ENCODE results near the gene ANXA11.

ANXA11 gene

GRCh38 chr10:80144696-80145131, 60.6 kb downstream of the ANXA11 start:
- H3K4me2 ChIP-seq (ENCODE audit: insufficient read depth, low read length), result no peak overlapping the region
- H3K4me3 ChIP-seq (ENCODE audit: low read depth in 1 of 2, low read length in 2 of 2), result no peak overlapping the region
- H3K9me3 ChIP-seq (ENCODE audit: insufficient read depth, low read length, severe bottlenecking), result no peaks in the 10 kb centered on the region
- peaks cover 13% of the 10 kb centered on the region for H3K27me3 ChIP-seq (ENCODE audit: insufficient read depth, low read length, poor library complexity)
- DNase-seq (peak; percentile 13), ATAC-seq (ENCODE audit: insufficient read depth, low read depth) (peak; percentile 51)
- 0 out of 2 replicates have a peak, but pooled peaks cover under 1% of the 10 kb centered on the region for H3K36me3 ChIP-seq (ENCODE audit: insufficient read depth, low read length)
- H3K79me2 ChIP-seq (ENCODE audit: insufficient read depth, low read length), result no peaks in the 10 kb centered on the region
- H4K20me1 ChIP-seq (ENCODE audit: insufficient read depth, low read length), result peaks cover 7% of the 10 kb centered on the region
- H3K9ac ChIP-seq (ENCODE audit: low read depth, low read length), result no peak overlapping the region
- TF ChIP-seq EZH2 (IDR thresholded peaks at IDR 0.05; ENCODE audit: borderline replicate concordance, low read depth, low read length, severe bottlenecking), result no peak
- TF ChIP-seq CTCF (IDR thresholded peaks at IDR 0.05; ENCODE audit: borderline replicate concordance, extremely low read depth, low read length, poor library complexity, severe bottlenecking), result no peak
- no peak overlapping the region for H2AFZ ChIP-seq (ENCODE audit: low read depth, low read length)
- H3K4me1 ChIP-seq (ENCODE audit: insufficient read depth, low read length), result peaks cover 3% of the 10 kb centered on the region; the same call in 1 of the 2 replicates
- H3K27ac ChIP-seq (ENCODE audit: low read length), result no peak overlapping the region

GRCh38 chr10:80144067-80144695, 61.2 kb downstream of the ANXA11 start:
- DNase-seq (peak; percentile 12), ATAC-seq (ENCODE audit: insufficient read depth, low read depth) (peak; percentile 51)
- Histone ChIP-seq H3K9me3 (ENCODE audit: insufficient read depth, low read length, severe bottlenecking) (no peaks in the 10 kb centered on the region), H2AFZ (ENCODE audit: low read depth, low read length) (no peak overlapping the region), H4K20me1 (ENCODE audit: insufficient read depth, low read length) (peaks cover 7% of the 10 kb centered on the region), H3K4me3 (ENCODE audit: low read depth in 1 of 2, low read length in 2 of 2) (no peak overlapping the region), H3K36me3 (ENCODE audit: insufficient read depth, low read length) (no peaks in the 10 kb centered on the region), H3K4me1 (ENCODE audit: insufficient read depth, low read length) (peaks cover 3% of the 10 kb centered on the region; the same call in 1 of the 2 replicates), H3K27me3 (ENCODE audit: insufficient read depth, low read length, poor library complexity) (peaks cover 13% of the 10 kb centered on the region), H3K27ac (ENCODE audit: low read length) (no peak overlapping the region), H3K79me2 (ENCODE audit: insufficient read depth, low read length) (no peaks in the 10 kb centered on the region), H3K9ac (ENCODE audit: low read depth, low read length) (no peak overlapping the region), H3K4me2 (ENCODE audit: insufficient read depth, low read length) (no peak overlapping the region)
- TF ChIP-seq EZH2 (IDR thresholded peaks at IDR 0.05; ENCODE audit: borderline replicate concordance, low read depth, low read length, severe bottlenecking) (no peak), CTCF (IDR thresholded peaks at IDR 0.05; ENCODE audit: borderline replicate concordance, extremely low read depth, low read length, poor library complexity, severe bottlenecking) (no peak)

GRCh38 chr10:80141696-80142460, 63.5 kb downstream of the ANXA11 start:
- no peak overlapping the region for H3K27ac ChIP-seq (ENCODE audit: low read length)
- no peaks in the 10 kb centered on the region for H3K79me2 ChIP-seq (ENCODE audit: insufficient read depth, low read length)
- no peak for TF ChIP-seq CTCF (IDR thresholded peaks at IDR 0.05; ENCODE audit: borderline replicate concordance, extremely low read depth, low read length, poor library complexity, severe bottlenecking)
- no peak for TF ChIP-seq EZH2 (IDR thresholded peaks at IDR 0.05; ENCODE audit: borderline replicate concordance, low read depth, low read length, severe bottlenecking)
- H3K9me3 ChIP-seq (ENCODE audit: insufficient read depth, low read length, severe bottlenecking), result no peaks in the 10 kb centered on the region
- H3K4me3 ChIP-seq (ENCODE audit: low read depth in 1 of 2, low read length in 2 of 2), result no peak overlapping the region
- ATAC-seq (ENCODE audit: insufficient read depth, low read depth) (no peak), DNase-seq (no peak)
- peaks cover 7% of the 10 kb centered on the region for H4K20me1 ChIP-seq (ENCODE audit: insufficient read depth, low read length)
- peaks cover 13% of the 10 kb centered on the region for H3K27me3 ChIP-seq (ENCODE audit: insufficient read depth, low read length, poor library complexity)
- no peak overlapping the region for H3K9ac ChIP-seq (ENCODE audit: low read depth, low read length)
- peaks cover 3% of the 10 kb centered on the region; the same call in 1 of the 2 replicates for H3K4me1 ChIP-seq (ENCODE audit: insufficient read depth, low read length)
- no peak overlapping the region for H2AFZ ChIP-seq (ENCODE audit: low read depth, low read length)
- no peak overlapping the region for H3K4me2 ChIP-seq (ENCODE audit: insufficient read depth, low read length)
- H3K36me3 ChIP-seq (ENCODE audit: insufficient read depth, low read length), result no peaks in the 10 kb centered on the region

All from DND-41 (cell line).